NCI-H187 (cell line): Measurements from ENCODE around the gene ANGPTL1.
"Not testable (repeated sequence)": the region's sequence is repeated elsewhere in the genome, so short reads cannot be mapped to it uniquely, and the experiment has no call there.

Experiments
- DNase-seq, 2 experiments: peaks; one replicate each; lab custom pipeline; 2025; lab: John Stamatoyannopoulos, UW

ANGPTL1 gene

DNA sequence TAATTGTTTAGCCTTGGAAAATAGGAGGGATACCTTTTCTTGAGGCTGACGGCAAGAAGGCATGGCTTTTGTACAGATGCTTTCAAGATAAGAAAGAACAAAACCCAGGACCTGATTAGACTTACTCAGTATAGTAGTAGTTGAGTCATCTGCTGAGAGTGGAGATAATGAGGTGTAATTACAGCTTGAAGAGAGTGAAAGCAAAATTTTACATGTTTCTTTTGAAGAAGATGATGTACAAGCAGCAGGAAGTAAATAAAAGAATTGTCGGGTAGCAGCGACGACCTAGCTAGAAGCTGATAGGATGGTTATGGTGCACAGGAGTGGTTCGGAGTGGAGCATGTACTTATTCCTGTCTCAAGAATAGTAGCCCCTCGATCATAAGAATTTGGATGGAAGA, 6.6 kb downstream of the ANGPTL1 start:
- no peak for DNase-seq

DNA sequence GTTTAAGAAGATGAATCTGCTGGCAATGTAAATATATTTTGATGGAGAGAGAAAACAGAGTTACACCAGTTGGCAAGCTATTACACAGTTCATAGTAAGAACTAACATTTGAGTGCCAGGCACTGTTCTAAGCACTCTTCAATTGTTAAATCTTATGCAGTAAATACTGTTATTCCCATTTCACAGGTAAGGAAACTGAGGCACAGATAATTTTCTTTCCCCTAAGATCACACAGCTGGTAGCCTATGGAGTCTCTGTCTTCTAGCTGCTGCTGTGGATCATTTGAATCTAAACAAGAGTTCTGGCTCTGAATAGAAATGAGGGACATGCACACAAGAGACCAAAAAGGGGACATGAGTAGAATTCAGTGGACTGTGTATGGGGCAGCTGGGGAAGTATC, 8.0 kb downstream of the ANGPTL1 start:
- no peak for DNase-seq

DNA sequence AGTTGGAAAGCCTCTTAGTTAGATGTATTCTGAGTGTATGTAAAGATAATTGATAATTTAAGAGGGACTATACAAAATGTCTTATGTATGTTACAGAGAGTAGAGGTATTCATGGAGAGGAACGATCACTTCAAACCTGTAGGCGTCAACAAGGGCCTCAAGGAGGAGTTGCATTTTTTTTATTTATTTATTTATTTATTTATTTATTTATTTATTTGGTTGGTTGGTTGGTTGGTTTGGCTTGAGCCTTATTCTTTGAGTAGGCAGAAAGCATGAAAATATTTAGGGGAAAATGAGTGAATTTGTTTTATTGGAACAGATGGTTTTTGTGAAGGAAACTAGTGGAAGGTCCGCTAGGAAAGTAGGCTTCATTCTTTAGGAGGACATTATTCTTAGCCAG, 8.5 kb downstream of the ANGPTL1 start:
- no peak for DNase-seq

DNA sequence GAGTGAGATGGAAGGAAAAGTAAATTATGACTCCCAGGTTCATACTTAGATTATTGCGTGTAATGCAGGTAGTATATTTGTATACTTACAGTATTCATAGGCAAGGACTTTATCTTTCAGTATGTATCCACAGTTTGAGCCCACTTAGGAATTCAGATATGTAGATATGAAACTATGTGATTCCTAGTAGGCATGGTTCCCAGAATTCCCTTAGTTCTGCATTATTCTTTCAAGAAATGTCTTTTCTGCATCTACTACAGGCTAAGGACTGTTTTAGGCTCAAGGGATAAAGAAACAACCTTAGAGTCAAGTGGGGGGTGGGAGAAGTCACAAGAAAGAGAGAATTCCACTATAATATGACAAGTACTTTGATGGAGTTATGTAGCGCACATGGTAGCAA, 13.8 kb downstream of the ANGPTL1 start:
- no peak for DNase-seq

DNA sequence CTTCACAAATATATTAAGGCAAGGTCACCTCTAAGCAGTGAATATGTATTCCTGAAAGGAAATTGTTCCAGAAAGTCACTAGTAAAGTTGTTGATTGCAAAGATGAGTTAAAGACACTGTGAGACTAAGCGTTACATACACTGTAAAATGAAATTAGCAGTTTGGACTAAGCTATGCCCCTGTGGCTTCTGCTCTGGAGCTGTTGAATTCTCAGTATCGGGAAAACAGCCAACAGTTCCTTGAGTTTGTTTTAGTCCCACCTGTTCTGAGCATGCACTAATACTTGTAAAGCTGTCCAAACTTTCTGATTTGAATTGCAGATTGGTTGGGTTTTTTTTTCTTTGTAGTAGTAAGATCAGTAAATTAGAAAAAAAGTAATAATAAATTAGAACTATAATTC, 21.0 kb downstream of the ANGPTL1 start:
- no peak for DNase-seq

DNA sequence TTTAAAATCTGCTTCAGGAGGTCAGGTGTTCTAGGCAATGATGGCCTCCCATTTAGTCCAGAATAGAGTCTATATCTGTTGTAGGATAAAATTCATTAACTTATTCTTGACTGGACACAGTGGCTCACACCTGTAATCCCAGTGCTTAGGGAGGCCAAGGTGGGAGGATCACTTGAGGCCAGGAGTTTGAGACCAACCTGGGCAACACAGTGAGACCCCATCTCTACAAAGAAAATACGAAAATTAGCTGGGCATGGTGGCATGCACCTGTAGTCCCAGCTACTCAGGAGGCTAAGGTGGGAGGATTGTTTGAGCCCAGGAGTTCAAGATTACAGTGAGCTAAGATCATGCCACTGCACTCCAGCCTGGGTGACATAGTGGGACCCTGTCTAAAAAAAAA, 23.0 kb downstream of the ANGPTL1 start:
- DNase-seq, result not testable (repeated sequence)

DNA sequence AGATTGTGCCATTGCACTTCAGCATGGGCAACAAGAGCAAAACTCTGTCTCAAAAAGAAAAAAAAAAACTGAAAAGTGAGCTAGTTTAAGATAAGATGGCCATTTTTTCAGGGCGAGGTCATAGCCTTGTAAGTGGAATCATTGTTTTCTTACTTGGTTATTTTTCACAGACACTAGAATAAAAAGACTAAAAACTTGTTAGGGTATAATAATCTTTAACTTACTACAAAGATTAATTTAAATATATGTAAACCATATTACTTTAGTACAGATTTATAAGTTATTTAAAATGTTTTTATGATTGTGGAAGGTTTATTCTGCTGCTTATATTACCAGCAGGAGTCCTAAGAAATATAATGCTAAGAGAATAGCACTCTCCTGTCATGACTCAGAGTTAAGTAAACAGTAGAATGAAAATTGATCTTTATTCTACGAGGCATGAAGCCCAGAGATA, 23.5 kb downstream of the ANGPTL1 start:
- no peak for DNase-seq

DNA sequence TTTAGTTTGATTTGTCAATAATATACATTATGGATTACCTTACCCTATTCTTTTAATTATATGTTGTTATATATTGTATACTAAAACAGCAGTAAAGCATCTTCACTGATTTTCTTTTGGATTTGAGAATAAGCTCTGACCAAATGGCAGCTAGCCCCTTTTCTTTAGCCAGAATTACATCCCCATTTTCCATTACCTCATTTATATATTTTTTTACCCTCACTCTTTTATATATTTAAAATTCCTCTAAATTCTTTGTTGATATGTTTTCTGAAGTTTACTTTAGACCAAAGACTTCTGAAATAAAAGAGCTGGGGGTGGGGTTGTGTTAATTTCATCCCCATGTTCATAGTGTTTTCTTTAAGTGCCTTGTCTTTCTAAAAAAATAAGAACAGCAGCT, 24.6 kb downstream of the ANGPTL1 start:
- no peak for DNase-seq

DNA sequence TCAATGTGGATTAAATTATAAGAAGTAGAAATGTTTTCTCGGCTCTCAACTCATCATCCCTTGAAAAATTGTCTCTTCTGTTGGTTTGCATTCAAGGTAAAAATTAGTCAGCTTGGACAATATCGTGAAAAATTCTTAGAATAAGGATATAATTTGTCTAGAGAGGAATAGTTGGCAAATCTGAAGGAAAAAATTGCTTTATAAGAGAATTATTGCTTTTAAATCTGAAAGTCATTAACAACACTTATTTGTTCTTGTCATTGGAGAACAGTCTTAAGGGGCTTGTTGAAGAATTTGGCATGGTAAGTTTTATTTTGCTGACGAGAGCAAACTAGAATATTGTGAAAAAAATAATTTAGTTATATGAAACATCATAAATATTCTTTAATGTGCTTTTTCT, 26.4 kb downstream of the ANGPTL1 start:
- DNase-seq, result no peak

DNA sequence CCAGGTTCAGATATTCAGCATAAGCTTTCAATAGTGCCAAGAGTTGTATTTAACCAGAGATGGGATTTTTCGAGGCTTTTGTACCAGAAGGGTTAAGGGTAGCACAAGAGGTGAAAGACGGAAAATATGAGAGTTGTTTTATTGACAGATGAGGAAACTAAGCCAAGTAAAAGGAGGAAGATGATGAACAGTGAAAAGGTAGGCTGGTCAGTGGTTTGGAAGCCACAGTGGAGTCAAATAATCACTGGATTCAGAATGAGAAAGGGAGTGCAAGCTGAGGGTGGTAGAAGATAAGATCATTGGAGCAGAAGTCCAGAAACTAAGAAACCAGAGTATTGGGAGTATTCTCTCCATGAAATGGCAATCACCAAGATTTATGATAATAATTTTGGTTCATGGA, 45.7 kb downstream of the ANGPTL1 start:
- no peak for DNase-seq

DNA sequence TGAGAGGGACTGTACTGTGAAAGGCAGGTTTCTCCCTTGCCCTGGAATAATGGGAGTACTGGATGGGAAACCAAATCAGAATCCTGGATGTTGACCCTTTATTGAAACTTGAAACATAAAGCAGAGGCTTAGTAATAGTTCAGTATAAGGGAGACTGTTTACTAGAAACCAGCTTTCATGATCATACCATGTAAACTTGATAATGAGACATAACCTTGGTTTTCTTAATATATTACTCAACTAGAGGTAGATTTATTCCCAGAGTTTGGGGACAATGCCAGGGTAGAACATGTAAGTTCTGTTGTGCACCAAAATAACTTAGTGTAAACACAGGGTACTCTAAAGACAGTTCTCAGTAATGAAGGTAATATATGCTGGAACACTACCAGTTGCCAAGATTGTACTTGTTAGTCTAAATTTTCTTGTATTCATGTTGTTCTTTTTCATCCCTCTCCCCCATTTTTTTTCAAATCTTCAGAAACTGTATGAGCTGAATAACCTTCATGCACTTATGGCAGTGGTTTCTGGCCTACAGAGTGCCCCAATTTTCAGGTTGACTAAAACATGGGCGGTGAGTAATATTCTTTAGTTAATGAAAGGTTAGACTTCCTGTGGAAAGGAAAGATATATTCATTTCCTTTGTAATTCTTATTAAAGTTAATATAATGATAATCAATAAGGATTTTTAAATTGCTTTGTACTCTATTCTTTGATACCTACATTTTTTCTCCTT, 49.6 kb downstream of the ANGPTL1 start:
- DNase-seq, result no peak

DNA sequence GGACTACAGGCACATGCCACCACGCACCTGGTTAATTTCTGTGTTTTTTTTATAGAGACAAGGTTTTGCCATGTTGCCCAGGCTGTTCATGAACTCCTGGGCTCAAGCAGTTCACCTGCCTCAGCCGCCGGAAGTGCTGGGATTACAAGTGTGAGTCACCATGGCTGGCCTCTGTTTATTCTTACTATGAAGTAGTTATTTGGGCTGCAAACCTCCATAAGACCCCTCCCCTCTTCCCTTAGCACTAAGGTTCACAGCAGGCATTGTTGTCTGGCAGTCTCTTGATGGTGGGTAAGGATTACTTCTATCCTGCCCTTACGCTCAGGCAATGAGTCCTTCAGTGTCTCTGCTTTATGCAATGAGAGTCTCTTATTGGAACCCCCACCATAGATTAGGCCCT, 51.8 kb downstream of the ANGPTL1 start:
- DNase-seq, result no peak

DNA sequence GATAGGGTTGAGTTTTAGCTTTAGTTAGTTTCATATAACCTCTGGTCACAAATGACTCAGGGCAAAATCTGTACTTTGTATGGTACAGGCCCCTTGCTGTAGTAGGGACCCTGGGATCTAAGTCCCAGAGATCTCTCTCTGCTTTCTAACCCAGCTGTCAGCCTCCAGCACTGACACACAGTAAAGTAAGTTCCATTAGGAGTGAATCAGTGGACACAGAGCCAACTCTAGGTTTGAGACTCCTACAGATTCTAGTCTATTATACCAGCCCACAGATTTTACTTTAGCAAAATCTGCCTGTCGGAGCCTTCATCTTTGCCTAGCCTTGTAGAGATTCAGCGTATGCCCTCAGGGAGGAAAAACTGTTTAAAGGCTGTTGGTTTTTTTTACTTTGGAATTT, 52.5 kb downstream of the ANGPTL1 start:
- no peak for DNase-seq

DNA sequence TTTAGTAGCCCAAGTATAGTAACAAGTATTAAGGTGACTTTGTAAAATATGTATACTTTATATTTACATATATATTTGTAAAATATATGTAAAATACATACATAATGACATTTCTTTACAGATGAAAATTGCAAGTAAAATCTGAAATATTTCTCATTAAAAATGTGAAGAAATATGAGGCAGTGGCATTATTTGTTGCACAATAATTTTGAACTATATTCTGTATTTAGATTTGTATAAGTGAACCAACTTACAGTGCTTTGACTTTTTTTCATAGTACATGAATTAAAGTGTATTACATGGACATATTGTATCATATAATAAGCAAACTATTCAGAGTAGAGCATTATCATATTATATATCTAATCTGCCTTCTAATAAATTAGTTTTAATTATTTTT, 60.3 kb downstream of the ANGPTL1 start:
- DNase-seq, result no peak

DNA sequence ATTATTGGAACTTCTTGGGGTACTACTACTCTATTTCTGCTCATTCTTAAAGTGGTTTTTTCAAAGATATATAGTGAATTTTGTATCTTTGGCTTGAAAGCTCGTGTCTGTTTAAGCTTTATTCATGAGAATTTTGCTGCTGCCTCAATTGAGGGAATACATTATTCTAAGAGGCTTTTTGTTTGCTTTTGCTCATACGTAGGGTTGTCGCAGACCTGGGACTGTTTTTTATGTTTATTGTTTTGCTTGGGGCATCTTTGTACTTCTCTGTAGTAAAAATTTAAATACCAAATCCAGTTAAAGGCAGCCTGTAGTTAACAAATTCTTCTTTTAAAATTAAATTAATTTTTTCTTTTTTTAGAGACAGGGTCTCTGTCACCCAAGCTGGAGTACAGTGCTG, 62.3 kb downstream of the ANGPTL1 start:
- no peak for DNase-seq

DNA sequence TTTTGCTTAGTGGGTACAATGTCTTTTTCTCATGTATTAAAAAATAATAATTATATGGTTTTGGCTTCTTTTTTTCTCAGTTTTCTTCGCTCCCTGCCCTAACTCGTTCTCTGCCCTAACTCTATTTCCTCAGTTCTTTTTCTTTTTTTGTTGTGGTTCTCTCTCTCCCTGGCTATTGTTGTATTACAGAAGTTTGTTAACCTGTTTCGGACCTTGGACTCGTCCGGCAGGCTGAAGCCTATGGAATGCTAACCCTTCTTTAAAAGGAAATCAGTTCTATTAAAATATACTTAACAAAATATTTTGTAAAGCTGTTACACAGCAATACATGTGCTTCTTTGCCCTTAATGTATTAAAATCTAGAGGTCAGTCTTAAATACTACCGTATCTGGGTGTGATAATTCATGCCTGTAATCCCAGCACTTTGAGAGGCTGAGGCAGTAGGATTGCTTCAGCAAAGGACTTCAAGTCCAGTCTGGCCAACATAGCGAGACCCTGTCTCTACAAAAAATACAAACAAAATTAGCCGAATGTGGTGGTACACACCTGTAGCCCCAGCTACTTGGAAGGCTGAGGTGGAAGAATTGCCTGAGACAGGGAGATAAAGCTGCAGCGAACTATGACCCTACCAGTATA, 64.1 kb downstream of the ANGPTL1 start:
- DNase-seq, result no peak

DNA sequence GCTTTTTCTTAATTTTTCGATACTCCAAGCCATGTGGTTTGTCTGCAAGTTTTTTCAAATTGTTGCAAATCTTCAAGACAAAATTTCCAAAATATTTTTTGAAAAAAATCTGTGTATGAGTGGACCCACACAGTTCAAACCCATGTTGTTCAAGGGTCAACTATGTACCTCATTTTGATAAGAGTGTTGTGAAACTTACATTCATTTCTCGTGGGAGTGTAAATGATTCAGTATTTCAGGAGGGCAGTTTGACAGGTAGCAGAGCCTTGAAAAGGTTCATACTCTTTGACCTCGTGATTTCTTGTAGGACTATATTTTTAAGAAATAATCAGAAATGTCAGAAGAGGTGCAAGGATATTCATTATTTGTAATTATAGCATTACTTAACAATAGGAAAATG, 68.0 kb downstream of the ANGPTL1 start:
- DNase-seq, result no peak
